Activated CD8-positive, alpha-beta memory T cell treated with anti-CD3 and anti-CD28 coated beads, Interleukin-2, amount 50 U/mL, for 1 hour (primary cell): Measurements from ENCODE around the gene TMEM271.

ENCODE experiments used
- DNase-seq: peaks from one replicate; pipeline ENCODE4 v3.0.0-alpha.2; 2020; ENCODE audit errors: extremely low read depth

The TMEM271 gene

DNA sequence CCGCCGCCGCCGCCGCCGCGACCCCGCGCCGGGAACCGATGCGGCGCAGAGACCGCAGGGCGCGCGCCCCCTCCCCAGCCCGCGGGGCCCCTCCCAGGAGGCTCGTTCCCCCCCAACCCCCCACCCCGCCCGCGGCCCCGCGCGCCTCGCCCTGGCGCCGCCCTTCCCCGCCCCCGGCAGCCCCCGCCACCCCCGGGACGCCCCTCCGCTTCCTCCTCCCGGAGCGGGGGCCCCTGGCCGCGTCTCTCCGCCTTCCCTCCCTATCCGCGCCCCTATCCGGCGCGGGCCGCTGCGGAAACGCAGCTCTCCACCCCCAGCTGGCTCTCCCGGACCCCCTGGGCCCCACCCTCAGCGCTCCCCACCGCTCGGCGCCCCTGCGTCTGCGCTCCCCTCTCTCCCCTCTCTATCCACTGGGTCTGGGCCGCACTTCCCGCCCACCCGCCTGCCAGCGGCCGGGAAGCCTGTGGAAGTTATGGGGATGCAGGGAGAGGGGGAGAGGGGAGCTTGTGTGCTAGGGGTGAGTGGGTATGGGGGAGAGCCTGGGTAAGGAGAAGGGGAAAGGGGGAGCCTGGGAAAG, at the start of gene TMEM271:
Gene TMEM271 (minus strand): TSS at position 51 of the 577 bp plus-strand sequence. CDS start 233 bp downstream, outside the sequence.
- no peak for DNase-seq

DNA sequence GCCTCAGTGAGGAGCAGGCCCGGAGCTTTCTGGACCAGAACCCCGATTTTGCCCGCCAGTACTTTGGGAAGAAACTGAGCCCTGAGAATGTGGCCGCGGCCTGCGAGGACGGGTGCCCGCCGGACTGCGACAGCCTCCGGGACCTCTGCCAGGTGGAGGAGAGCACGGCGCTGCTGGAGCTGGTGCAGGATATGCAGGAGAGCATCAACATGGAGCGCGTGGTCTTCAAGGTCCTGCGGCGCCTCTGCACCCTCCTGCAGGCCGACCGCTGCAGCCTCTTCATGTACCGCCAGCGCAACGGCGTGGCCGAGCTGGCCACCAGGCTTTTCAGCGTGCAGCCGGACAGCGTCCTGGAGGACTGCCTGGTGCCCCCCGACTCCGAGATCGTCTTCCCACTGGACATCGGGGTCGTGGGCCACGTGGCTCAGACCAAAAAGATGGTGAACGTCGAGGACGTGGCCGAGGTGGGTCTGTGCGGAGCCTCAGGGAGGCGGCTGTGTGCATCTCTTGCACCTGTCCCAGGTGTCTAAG, 49.6 kb upstream of the TMEM271 start:
- DNase-seq = no peak

GRCh38 chr4:624705-625590, 48.9 kb upstream of the TMEM271 start, which contains the start of gene PDE6B:
Gene PDE6B (plus strand): TSS chr4:625573. CDS start chr4:625627, 54 bp downstream.
- no peak for DNase-seq

- DNase-seq = no peak
Observed at GRCh38 chr4:623914-624566, 47.9 kb upstream of the TMEM271 start.

DNA sequence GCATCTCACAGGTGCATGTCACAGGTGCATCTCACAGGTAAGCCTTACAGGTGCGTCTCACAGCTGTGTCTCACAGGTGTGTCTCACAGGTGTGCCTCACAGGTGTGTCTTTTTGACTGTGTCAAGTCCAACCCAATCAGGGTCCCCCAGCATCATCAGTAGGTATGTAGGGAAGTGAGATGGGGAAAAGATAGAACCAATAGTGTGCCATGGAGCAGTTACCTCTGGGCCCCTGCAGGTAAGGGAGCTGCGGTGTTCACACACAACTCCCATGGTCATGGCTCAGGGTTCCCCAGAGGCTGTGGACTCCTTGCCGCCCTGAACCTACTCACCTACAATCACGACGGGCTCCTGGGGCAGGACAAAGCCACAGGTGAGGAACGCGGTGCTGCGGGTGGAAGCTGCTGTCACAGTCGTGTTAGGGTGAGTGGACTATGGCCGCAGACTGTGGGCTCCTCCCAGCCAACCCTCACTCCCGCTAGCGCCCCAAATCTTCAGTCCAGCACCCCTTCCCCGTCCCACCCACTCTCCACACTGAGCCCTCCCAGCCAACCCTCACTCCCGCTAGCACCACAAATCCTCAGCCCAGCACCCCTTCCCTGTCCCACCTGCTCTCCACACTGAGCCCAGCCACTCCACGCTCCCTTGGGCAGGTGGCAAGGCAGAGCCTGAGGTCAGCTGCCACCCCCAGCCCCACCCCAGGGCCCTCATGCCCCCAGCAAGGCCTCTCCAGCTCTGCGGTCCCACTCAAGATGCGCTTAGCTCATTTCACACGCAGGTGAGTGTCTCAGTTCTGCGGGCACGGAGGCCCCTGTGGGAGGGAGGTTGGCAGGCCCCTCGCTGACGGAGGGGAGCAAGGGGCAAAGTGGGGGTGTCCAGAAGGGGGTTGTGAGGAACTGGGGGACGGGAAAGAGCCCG, 47.2 kb upstream of the TMEM271 start:
- DNase-seq = no peak

DNA sequence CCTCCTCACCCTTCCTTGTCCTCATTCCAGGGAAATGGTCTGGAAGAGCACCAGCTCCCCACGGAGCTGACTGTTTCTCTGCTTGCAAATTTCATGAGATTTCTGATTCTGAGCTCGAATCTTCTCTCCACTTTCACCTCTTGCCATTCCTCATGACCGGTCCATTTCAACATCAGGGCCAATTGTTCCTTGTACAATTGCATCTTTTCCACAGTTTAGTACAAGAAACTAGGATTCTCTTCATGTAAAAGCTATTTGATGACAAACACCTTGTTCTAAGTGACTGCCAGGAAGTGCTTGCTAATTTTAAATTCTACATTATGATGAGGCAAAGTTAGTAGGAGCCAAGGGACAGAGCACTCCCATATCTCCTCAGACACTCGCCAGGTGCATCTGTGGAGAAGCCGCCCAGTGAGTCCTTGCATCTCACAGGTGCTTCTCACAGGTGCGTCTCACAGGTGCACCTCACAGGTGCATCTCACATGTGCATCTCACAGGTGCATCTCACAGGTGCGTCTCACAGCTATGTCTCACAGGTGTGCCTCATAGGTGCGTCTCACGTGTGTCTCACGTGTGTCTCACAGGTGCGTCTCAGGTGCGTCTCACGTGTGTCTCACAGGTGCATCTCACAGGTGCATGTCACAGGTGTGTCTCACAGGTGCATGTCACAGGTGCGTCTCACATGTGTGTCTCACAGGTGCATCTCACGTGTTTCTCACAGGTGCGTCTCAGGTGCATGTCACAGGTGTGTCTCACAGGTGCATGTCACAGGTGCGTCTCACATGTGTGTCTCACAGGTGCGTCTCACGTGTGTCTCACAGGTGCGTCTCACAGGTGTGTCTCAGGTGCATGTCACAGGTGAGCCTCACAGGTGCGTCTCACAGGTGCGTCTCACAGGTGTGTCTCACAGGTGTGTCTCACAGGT, 46.2 kb upstream of the TMEM271 start:
- no peak for DNase-seq

- DNase-seq = no peak
Observed at GRCh38 chr4:621296-622070, 45.4 kb upstream of the TMEM271 start.

DNA sequence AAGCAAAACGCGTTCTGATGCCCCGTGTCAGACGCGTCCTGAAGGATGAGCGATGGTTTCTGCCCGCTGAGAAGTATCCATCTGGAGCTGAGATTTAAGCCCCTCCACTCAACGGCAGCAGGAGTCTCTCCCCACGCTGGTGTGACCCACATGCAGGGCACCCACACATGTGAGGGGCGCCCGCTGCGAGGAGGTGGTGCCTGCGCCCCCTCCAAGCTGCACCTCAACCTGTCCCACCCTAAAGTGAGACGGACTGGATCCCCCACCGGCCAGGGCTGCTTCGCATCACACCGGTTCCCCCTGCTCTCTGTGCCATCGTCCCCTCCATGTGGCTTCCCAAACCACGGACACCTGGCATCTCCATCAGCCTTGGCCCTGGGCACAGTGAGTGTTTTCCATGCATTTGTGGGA, 44.8 kb upstream of the TMEM271 start:
- no peak for DNase-seq

DNA sequence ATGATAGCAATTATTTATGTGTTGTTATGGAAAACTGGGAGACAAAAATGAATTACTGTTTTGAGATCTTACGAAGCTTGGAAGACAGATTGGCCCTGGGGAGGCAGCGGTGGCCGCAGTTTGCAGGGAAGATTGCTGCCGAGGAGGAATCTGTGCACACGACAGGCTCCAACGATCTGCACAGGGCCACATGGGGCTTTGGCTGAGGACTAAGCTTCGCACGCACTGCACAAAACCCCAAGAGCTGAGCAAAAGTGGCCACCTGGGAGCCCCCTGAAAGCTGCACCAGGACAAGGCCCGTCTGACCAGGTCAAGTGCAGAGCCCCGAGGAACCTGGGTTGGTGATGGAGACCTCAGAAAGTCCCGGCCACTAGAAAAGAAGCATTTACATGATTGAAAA, 44.1 kb upstream of the TMEM271 start:
- no peak for DNase-seq

DNA sequence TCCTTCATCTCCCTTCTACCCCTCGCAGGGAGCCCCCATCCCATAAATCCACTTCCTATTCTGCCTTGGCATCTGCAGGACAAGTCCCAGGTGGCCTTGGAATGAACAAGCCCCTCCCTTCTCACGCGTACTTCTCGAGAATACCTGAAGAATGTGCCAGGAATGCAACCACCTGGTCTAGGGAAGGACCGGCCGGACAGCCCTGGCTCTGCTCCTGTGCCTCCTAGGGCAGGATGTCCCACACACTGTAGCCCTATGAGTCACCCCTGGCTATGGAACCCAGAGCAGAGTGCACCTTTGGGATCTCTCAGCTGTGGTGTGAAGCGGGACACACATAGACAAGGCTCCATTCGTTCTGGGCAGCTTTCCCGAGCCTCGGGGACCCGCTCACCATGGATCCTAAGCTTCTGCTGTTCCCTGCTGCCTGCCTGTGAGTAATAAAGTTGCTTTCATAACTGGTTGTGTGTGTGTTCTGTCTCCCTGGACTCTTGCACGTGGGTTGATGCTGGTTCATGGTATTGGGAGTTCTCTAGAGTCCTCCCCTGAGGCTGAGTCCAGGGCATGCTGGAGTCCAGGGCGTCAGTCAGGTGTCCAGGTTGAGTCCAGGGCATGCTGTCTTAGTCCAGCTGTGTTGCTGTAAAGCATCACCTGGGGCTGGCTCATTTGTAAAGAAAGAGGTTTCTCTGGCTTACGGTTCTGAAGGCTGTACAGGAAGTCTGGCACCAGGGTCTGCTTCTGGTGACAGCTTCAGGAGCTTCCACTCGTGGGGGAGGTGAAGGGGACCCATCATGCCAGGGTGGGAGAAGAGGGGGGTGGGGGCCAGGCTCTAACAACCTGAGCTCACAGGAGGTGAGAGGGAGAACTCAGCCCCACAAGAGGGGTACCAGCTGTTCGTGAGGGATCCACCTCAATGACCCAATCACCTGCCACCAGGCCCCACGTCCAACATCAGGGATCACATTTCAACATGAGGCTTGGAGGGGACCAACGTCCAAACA, 41.8 kb upstream of the TMEM271 start:
- DNase-seq = no peak

DNA sequence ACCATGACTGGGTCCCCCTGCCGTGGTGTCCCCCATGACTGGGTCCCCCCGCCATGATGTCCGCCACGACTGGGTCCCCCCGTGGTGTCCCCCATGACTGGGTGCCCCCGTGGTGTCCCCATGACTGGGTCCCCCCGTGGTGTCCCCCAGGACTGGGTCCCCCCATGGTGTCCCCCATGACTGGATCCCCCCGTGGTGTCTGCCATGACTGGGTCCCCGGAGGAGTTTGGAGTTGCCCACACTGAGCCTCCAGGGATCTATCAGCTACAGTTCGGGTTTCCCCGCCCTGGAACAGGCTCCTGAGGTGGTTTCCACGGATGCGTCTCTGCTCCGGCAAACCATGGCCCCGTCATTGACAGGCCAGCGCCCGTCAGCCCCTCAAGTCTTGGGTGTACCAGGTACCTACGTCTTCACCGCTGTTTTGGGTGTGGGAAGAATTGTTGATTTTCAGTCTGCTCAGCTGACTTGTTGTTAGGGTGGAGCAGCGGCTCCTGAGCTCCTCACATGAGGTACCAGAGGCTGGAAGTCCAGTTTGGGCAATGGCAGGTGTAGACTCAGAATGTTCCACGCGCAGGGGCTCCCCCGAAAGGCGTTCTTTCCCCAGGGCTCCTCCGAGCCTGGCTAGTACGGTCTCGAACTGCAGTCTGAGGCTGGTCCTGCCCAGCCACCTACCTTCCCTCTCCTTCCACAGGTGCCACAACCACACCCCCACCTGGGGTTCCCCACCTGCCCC, 41.0 kb upstream of the TMEM271 start:
- no peak for DNase-seq

- no peak for DNase-seq
Observed at GRCh38 chr4:616091-616490, 40.0 kb upstream of the TMEM271 start.

DNA sequence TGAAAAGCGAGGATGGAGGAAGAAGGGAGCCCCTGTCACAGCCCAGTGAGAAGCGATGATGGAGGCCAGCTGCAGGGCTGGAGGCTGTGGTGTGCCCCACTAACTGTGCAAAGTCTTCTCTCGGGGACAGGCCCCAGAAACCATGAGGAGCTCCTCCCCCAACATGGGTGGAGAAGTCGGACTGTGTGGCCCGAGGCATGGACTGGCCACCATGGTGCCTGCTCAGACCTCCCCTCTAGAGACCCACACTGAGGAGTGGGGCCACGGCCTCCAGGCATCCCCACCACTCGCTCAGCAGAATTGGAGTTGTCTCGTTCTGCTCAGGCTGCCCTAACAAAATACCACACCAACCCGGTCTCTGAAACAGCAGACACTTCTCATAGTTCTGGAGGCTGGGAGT, 37.0 kb upstream of the TMEM271 start:
- no peak for DNase-seq

DNA sequence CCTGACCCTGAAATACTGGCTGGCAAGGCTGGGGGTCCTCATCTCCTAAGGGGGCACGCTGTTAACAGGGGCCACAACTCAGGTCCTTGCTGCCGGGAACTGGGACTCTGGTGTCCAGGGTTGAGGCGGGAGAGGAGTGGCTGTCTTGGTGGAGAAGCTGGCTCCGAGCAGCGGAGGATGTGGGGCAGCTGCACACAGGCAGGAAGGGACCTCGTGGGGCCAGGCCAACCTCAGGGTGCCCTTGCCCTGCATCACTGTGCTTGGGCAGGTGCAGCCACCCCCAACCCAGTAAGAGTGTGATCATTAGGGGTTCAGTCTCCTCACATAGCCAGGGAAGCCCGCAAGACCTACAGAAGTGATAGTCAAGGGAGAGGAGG, 36.6 kb upstream of the TMEM271 start:
- no peak for DNase-seq

DNA sequence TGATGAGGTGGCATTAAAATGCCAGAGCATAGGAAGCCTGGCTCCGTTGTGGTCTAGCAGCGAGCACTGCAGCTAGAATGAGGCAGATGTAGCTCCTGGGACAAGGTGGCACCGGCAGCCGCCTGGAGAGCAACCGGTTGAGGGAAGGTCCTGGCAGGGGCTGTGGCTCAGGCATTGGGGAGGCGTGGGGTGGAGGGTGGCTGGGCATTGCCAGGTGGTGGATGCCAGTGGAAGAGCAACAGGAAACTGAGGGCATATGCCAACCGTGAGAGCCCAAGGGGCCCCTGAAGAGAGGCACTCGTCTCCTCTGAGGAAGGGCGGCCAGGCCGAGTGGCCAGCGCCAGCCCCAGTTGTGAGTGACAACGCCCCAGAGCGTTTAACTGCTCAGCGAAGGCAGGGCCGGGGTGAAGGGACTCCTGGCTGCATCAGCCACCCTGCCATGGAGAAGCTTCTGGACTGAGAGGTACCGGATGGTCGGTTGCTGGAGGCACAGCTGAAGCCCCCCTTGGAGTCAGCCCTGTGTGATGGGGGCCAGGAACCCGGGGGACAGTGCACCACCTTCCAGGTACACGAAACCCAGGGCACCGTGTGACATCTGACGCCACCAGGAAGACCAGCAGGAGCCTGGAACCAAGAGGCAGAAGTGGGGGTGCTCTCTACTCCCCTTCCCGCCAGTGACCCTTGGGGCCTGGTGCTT, 36.1 kb upstream of the TMEM271 start:
- no peak for DNase-seq

DNA sequence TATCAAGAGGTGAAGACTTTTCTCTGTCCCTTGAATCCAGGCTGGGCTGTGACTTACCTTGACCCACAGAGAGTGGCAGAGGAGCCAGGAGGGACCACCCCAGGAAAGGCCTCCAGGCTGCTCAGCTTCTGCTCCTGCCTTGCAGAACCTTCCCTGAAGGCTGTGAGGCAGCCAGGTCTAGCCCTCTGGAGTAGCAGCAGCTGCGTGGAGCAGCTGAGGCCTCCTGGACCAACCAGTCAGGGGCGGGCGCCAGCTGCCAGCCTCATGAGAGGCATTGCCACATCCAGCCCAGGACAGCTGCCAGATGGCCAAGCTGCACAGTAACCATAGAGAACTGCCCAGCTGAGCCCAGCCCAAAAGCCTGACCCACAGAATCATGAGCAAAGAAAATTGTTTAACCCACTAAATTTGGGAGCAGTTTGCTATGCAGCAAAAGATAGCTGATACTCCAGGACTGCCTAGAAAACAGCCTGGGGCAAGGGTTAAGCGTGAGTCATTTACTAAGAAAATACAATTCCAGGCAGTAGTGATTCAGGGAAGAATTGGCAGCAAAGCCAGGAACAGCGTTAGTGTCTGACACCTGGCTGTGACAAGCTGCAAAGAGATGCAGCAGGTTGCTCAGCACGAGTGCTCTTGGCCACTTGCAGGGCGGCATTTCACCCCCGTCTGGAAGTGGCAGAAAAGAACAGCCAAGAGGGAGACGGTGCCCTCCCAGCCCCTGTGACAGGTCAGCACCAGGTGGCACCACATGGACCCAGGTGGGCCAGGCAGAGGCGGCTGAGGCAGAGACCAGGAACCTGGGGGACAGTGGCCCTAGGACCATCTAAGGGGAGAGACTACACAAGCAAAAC, 34.5 kb upstream of the TMEM271 start:
- no peak for DNase-seq
